HEK293 (cell line): Measurements from ENCODE around the gene TINAGL1.

Experiments used
- CTCF ChIA-PET: fragments of 350-600 bp; formaldehyde crosslinking; extraction: SDS; loops from one replicate; lab custom pipeline; 2021; ENCODE audit warnings: antibody characterized with exemption; lab: Yijun Ruan, JAX
- POLR2A ChIA-PET: fragments of 300-600 bp; formaldehyde crosslinking; extraction: SDS; loops from one replicate; lab custom pipeline; 2020; ENCODE audit warnings: antibody characterized with exemption, inconsistent platforms; lab: Yijun Ruan, JAX
- H3K27ac ChIP-seq: fragments of 200-500 bp; sonication (Bioruptor generic); 2 replicates; pipeline ENCODE4 v1.5.1; 2014; ENCODE audit warnings: low read depth, low read length, control low read depth, inconsistent platforms; ENCODE audit errors: extremely low read depth
- H3K36me3 ChIP-seq, 2 experiments: fragments of 200-500 bp in 1 of 2; sonication (Bioruptor generic) in 1 of 2; 1 replicate in 1 of 2; 2 replicates in 1 of 2; pipeline ENCODE4 v1.5.1; 2014 to 2017; ENCODE audit warnings: inconsistent platforms in 2 of 2, low read length in 2 of 2; ENCODE audit not compliant: control insufficient read depth in 2 of 2, insufficient read depth in 1 of 2
- H3K4me1 ChIP-seq: fragments of 200-500 bp; sonication (Bioruptor generic); 2 replicates; pipeline ENCODE4 v1.5.1; 2014; ENCODE audit warnings: mild to moderate bottlenecking, low read length, inconsistent platforms; ENCODE audit not compliant: control insufficient read depth, insufficient read depth
- H3K4me3 ChIP-seq: 2 replicates; pipeline ENCODE4 v1.5.1; 2011; ENCODE audit warnings: low read depth, mild to moderate bottlenecking, control low read depth, low read length, moderate library complexity
- H3K9me3 ChIP-seq: fragments of 200-500 bp; sonication (Bioruptor generic); 2 replicates; pipeline ENCODE4 v1.5.1; 2014; ENCODE audit warnings: low read depth, low read length, inconsistent platforms; ENCODE audit not compliant: control insufficient read depth, insufficient read depth
- GLI2 ChIP-seq: fragments of 450-650 bp; formaldehyde crosslinking; IDR thresholded peaks from 2 replicates; pipeline ENCODE4; 2017; ENCODE audit warnings: missing biosample characterization, missing genetic modification characterization, low read depth, borderline replicate concordance
- GLIS2 ChIP-seq: fragments of 450-650 bp; formaldehyde crosslinking; IDR thresholded peaks from 2 replicates; pipeline ENCODE4 v1.5.1; 2016; ENCODE audit warnings: missing biosample characterization, missing genetic modification characterization
- HOXD13 ChIP-seq: sonication (generic); formaldehyde crosslinking; IDR thresholded peaks from 2 replicates; pipeline ENCODE4 v1.8.0; 2022; ENCODE audit warnings: missing genetic modification reagents, borderline replicate concordance
- PBX3 ChIP-seq: sonication (generic); formaldehyde crosslinking; IDR thresholded peaks from 2 replicates; pipeline ENCODE4 v1.8.1; 2022; ENCODE audit warnings: mild to moderate bottlenecking, moderate library complexity, missing genetic modification reagents
- PRDM10 ChIP-seq: fragments of 450-650 bp; formaldehyde crosslinking; IDR thresholded peaks from 2 replicates; pipeline ENCODE4 v1.5.1; 2016; ENCODE audit warnings: missing biosample characterization, missing genetic modification characterization
- ZFP37 ChIP-seq: fragments of 450-650 bp; formaldehyde crosslinking; IDR thresholded peaks from 2 replicates; pipeline ENCODE4 v1.5.1; 2016; ENCODE audit warnings: missing biosample characterization, missing genetic modification characterization
- ZNF121 ChIP-seq: fragments of 450-650 bp; formaldehyde crosslinking; IDR thresholded peaks from 2 replicates; pipeline ENCODE4 v1.5.1; 2016; ENCODE audit warnings: missing biosample characterization, missing genetic modification characterization
- ZNF16 ChIP-seq: fragments of 450-650 bp; formaldehyde crosslinking; IDR thresholded peaks from 2 replicates; pipeline ENCODE4 v1.5.1; 2016; ENCODE audit warnings: low read depth, missing biosample characterization, missing genetic modification characterization
- ZNF19 ChIP-seq: fragments of 450-650 bp; formaldehyde crosslinking; IDR thresholded peaks from 2 replicates; pipeline ENCODE4; 2016; ENCODE audit warnings: missing biosample characterization, missing genetic modification characterization, low read depth
- ZNF302 ChIP-seq: fragments of 450-650 bp; formaldehyde crosslinking; IDR thresholded peaks from 2 replicates; pipeline ENCODE4 v1.5.1; 2016; ENCODE audit warnings: missing biosample characterization, missing genetic modification characterization, low read depth
- ZNF350 ChIP-seq: fragments of 450-650 bp; formaldehyde crosslinking; IDR thresholded peaks from 2 replicates; pipeline ENCODE4 v1.5.0; 2017; ENCODE audit warnings: missing biosample characterization, mild to moderate bottlenecking, missing genetic modification characterization
- ZNF488 ChIP-seq: fragments of 450-650 bp; formaldehyde crosslinking; IDR thresholded peaks from 2 replicates; pipeline ENCODE4 v1.5.1; 2016; ENCODE audit warnings: missing biosample characterization, missing genetic modification characterization
- ZNF510 ChIP-seq: fragments of 450-650 bp; formaldehyde crosslinking; IDR thresholded peaks from 2 replicates; pipeline ENCODE4 v1.5.1; 2018; ENCODE audit warnings: mild to moderate bottlenecking, missing genetic modification characterization, missing biosample characterization; ENCODE audit not compliant: insufficient replicate concordance
- ZNF580 ChIP-seq: fragments of 450-650 bp; formaldehyde crosslinking; IDR thresholded peaks from 2 replicates; pipeline ENCODE4 v1.5.1; 2016; ENCODE audit warnings: missing biosample characterization, missing genetic modification characterization
- ZNF596 ChIP-seq: fragments of 450-650 bp; IDR thresholded peaks from 2 replicates; pipeline ENCODE4 v1.5.0; 2018; ENCODE audit warnings: missing biosample characterization, mild to moderate bottlenecking, missing genetic modification characterization, moderate library complexity
- TF ChIP-seq, protein P1 (sequence below): fragments of 450-650 bp; formaldehyde crosslinking; IDR thresholded peaks from 2 replicates; pipeline ENCODE4 v1.5.0; 2017; ENCODE audit warnings: missing biosample characterization, missing genetic modification characterization, borderline replicate concordance

The TINAGL1 gene

GRCh38 chr1:31586376-31587327, 10.3 kb downstream of the TINAGL1 start:
- Histone ChIP-seq H3K9me3 (no peaks in the 10 kb centered on the region), H3K27ac (no peak overlapping the region), H3K4me1 (no peaks in the 10 kb centered on the region), H3K4me3 (no peak overlapping the region), H3K36me3 (no peaks in the 10 kb centered on the region)
- CTCF ChIA-PET, result interaction anchor here (0.6 to 1.4 kb wide), 3 partner anchors 22 to 173 kb away, joined by 4 to 5 read pairs (median 4); no protein-coding TSS in a partner anchor
- POLR2A ChIA-PET, result no interaction called here
- TF ChIP-seq ZNF580 (tag by site-specific recombination) (no peak), GLI2 (tag by site-specific recombination) (no peak), PBX3 (CRISPR knock-in tag) (no peak), ZNF510 (tag by site-specific recombination) (no peak), GLIS2 (tag by site-specific recombination) (no peak), ZNF19 (tag by site-specific recombination) (no peak), HOXD13 (no peak), ZNF350 (tag by site-specific recombination) (no peak), ZNF16 (no peak), PRDM10 (no peak), ZNF121 (no peak), ZFP37 (tag by site-specific recombination) (no peak), ZNF488 (tag by site-specific recombination) (no peak), ZNF596 (tag by site-specific recombination) (no peak), ZNF302 (no peak)
- TF ChIP-seq, protein P1, sequence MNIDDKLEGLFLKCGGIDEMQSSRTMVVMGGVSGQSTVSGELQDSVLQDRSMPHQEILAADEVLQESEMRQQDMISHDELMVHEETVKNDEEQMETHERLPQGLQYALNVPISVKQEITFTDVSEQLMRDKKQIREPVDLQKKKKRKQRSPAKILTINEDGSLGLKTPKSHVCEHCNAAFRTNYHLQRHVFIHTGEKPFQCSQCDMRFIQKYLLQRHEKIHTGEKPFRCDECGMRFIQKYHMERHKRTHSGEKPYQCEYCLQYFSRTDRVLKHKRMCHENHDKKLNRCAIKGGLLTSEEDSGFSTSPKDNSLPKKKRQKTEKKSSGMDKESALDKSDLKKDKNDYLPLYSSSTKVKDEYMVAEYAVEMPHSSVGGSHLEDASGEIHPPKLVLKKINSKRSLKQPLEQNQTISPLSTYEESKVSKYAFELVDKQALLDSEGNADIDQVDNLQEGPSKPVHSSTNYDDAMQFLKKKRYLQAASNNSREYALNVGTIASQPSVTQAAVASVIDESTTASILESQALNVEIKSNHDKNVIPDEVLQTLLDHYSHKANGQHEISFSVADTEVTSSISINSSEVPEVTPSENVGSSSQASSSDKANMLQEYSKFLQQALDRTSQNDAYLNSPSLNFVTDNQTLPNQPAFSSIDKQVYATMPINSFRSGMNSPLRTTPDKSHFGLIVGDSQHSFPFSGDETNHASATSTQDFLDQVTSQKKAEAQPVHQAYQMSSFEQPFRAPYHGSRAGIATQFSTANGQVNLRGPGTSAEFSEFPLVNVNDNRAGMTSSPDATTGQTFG (tag by site-specific recombination), result no peak
